Memory B cell (primary cell): Measurements from ENCODE around the gene ZC3H14.

Experiments used
- ATAC-seq: fragments of 150-1000 bp; cut with Tn5 transposase; 2 replicates; pipeline ENCODE4 v1.10.0; 2021; ENCODE audit warnings: low read depth, mild to moderate bottlenecking, moderate library complexity
- DNase-seq, 2 donors: peaks; one replicate each; pipeline ENCODE4 v3.0.0; 2022; ENCODE audit warnings: low spot score in 2 of 2
- H3K27ac Mint-ChIP-seq: one replicate; pipeline ENCODE4 v1.8.0; 2022; ENCODE audit warnings: mild to moderate bottlenecking, moderate library complexity, mixed read lengths
- H3K27me3 Mint-ChIP-seq: one replicate; pipeline ENCODE4 v1.8.0; 2022; ENCODE audit warnings: mixed read lengths
- H3K36me3 Mint-ChIP-seq: one replicate; pipeline ENCODE4 v1.8.0; 2022; ENCODE audit warnings: mild to moderate bottlenecking, mixed read lengths
- H3K4me1 Mint-ChIP-seq: one replicate; pipeline ENCODE4 v1.8.0; 2022; ENCODE audit warnings: mixed read lengths
- H3K4me3 Mint-ChIP-seq: one replicate; pipeline ENCODE4 v1.8.0; 2022; ENCODE audit warnings: mild to moderate bottlenecking, moderate library complexity, mixed read lengths
- H3K9me3 Mint-ChIP-seq: one replicate; pipeline ENCODE4 v1.8.0; 2022; ENCODE audit warnings: mixed read lengths

Gene ZC3H14

DNA sequence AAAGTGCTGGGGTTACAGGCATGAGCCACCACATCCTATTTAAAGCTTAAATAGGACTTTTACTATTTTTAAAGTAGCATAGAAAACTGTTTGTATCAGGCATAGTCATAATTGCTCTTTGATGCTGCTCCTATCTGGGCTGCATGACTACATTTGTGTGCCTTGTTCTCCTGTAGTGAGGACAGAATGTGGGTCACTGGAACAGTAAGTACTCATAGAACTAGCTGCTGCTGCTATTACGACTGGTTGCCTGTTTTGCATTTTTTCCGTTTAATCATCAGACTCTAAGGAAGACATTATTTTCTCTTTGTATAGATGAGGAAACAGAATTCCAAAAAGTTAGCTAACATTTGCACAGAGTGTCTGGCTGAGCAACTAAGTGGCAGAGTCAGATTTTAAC lies 42.8 kb downstream of the ZC3H14 start:
- Mint-ChIP-seq H3K4me3 (no peak overlapping the region), H3K4me1 (peaks cover 9% of the 10 kb centered on the region), H3K27me3 (no peaks in the 10 kb centered on the region), H3K9me3 (no peaks in the 10 kb centered on the region), H3K36me3 (peaks cover 46% of the 10 kb centered on the region), H3K27ac (no peak overlapping the region)
- ATAC-seq (no peak), DNase-seq (no peak)

DNA sequence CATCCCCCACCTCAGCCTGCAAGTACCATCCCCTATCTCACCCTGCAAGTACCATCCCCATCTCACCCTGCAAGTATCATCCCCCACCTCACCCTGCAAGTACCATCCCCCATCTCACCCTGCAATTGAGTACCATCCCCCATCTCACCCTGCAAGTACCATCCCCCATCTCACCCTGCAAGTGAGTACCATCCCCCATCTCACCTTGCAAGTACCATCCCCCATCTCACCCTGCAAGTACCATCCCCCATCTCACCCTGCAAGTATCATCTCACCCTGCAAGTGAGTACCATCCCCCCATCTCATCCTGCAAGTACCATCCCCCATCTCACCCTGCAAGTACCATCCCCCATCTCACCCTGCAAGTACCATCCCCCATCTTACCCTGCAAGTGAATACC lies 45.0 kb downstream of the ZC3H14 start:
- no peak overlapping the region for H3K4me3 Mint-ChIP-seq
- ATAC-seq: no peak
- H3K36me3 Mint-ChIP-seq: peaks cover 49% of the 10 kb centered on the region
- H3K9me3 Mint-ChIP-seq: no peaks in the 10 kb centered on the region
- no peak overlapping the region for H3K27ac Mint-ChIP-seq
- no peaks in the 10 kb centered on the region for H3K27me3 Mint-ChIP-seq
- no peak for DNase-seq
- H3K4me1 Mint-ChIP-seq: peaks cover 8% of the 10 kb centered on the region

DNA sequence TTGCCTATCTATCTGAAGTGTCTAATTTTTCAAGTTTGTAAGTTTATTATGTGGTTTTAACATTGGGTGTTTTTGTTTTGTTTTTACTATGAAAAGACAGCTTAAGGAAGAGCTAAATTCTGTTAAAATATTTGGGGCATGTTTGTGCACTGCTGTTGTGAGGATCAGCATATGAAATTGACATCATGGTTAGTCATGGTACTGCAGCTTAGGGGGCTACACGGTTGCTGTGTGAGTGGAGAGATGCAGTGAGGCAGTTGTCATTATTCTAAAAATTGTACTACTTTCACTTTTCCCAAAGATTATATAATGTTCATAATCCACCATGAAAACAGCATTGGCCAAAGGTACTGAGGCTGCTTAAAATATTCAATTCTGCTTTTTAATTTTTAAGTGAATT lies 49.0 kb downstream of the ZC3H14 start:
- Mint-ChIP-seq H3K9me3 (no peaks in the 10 kb centered on the region), H3K4me3 (no peak overlapping the region), H3K4me1 (peaks cover 12% of the 10 kb centered on the region), H3K27ac (no peak overlapping the region), H3K36me3 (peaks cover 39% of the 10 kb centered on the region), H3K27me3 (no peaks in the 10 kb centered on the region)
- ATAC-seq (no peak), DNase-seq (no peak)

DNA sequence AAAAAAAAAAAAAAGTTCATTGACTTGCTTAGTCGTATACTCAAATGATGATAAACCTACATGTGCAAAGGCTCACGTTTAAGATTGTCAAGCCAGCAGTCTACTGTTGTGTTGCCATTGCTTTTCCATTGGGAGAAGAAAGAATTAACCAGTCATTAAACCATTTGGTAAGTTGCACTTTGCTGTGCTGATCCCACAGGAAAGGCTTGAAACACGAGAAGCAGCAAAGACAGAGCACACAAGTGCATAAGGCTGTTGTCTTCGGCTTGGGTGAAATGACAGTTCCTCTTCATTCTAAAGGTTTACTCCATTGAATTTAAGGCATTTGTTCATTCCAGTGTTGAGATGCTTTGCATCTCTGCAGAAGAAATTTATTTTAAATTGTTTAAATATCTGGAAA lies 50.1 kb downstream of the ZC3H14 start:
- no peak overlapping the region for H3K4me3 Mint-ChIP-seq
- DNase-seq (no peak), ATAC-seq (no peak)
- peaks cover 8% of the 10 kb centered on the region for H3K4me1 Mint-ChIP-seq
- peaks cover 29% of the 10 kb centered on the region for H3K36me3 Mint-ChIP-seq
- H3K27me3 Mint-ChIP-seq: no peaks in the 10 kb centered on the region
- H3K27ac Mint-ChIP-seq: no peak overlapping the region
- no peaks in the 10 kb centered on the region for H3K9me3 Mint-ChIP-seq

DNA sequence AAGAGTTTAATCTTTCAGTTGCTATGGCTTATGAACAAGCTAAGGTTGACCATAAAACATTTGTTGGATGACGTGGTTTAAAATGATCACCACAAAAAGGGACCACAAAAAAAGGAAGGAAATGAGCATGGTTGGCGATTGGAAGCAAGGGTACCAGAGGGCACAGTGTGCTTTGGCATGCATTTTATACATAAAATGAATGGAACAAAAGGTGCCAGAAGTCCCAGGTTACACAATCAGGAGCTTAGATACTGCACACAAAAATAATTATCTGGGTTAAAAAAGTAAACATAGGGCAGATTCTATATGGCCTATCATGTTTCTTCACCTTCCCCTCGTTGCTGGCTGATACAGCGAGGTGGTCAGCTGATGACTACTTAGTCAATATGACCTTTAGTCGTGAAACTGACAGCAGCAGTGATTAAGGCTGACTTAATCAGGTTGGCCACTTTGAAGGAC lies 50.7 kb downstream of the ZC3H14 start:
- H3K4me3 Mint-ChIP-seq: no peak overlapping the region
- H3K27me3 Mint-ChIP-seq: no peaks in the 10 kb centered on the region
- no peaks in the 10 kb centered on the region for H3K9me3 Mint-ChIP-seq
- DNase-seq (no peak), ATAC-seq (peak; percentile 85)
- H3K27ac Mint-ChIP-seq: no peak overlapping the region
- peaks cover 6% of the 10 kb centered on the region for H3K4me1 Mint-ChIP-seq
- H3K36me3 Mint-ChIP-seq: peaks cover 25% of the 10 kb centered on the region

DNA sequence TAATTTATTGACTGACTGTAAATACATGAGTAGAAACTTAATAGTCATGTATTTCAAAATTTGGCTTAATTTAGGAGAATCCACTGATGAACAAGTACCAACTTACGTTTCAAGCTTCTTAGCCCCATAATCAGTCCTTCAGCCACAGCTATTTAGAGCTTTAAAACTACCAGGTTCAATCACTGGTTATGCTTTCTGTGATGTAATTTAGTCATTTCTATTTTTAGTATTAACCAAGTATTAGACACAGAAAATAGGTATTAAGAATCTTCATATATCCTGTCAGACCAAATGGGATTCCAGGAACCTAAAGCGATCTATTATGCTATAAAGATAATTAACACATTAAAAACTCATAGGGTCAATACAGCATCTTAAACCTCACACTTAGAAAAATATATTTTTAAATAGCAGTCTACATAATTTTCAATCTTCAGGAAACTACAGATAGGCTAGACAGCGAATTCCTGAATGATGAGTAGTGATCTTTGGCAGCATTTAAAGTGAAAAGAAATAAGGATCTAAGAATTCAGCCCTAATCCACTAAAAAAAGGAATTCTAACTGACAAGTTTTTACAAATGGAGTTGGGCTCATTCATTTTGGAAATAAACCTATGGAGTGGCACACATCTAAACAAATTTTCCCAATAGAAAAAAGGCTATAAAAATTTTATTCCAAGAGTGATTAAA lies 51.5 kb downstream of the ZC3H14 start:
- Mint-ChIP-seq H3K4me1 (peaks cover 6% of the 10 kb centered on the region), H3K27me3 (no peaks in the 10 kb centered on the region), H3K4me3 (no peak overlapping the region), H3K36me3 (peaks cover 21% of the 10 kb centered on the region), H3K27ac (no peak overlapping the region), H3K9me3 (no peaks in the 10 kb centered on the region)
- ATAC-seq: no peak
- no peak for DNase-seq

DNA sequence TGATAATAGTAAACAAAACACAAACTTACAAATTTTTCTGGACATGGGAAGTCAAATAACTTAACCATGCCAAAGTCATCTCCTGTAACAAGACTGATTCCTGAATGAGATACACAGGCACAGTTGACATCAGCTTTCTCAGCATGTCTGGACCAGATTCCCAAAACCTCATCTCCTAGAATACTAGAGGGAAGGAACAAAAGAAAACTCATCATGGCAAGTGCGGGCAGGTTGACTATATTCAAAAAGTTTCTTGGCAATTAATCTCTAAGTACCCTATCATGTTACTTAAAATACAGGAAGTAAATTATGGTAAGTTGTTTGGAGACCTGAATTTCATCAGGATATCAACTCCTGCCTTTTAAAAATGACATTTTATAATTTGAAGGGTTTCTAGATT lies 53.9 kb downstream of the ZC3H14 start:
- Mint-ChIP-seq H3K27me3 (no peaks in the 10 kb centered on the region), H3K27ac (no peak overlapping the region), H3K4me1 (peaks cover 6% of the 10 kb centered on the region), H3K36me3 (peaks cover 9% of the 10 kb centered on the region), H3K4me3 (no peak overlapping the region), H3K9me3 (no peaks in the 10 kb centered on the region)
- no peak for ATAC-seq
- DNase-seq: no peak

DNA sequence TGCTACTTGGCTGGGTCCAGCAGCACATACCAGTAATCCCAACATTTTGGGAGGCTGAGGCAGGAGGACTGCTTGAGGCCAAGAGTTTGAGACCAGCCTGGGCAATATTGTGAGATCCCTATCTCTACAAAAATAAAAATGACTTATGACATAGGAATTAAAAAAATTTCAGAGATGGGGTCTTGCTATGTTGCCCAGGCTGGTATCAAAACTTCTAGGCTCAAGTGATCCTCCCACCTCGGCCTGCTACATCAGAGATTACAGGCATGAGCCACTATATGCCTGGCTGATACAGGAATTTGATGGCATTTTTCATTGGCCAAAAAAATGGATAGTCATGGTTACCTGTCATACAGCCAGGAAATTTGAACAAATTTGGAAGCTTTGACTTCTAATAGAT lies 54.6 kb downstream of the ZC3H14 start:
- Mint-ChIP-seq H3K27ac (no peak overlapping the region), H3K9me3 (no peaks in the 10 kb centered on the region), H3K36me3 (peaks cover 7% of the 10 kb centered on the region), H3K4me1 (peaks cover 6% of the 10 kb centered on the region), H3K4me3 (no peak overlapping the region), H3K27me3 (no peaks in the 10 kb centered on the region)
- DNase-seq: no peak
- ATAC-seq: no peak

DNA sequence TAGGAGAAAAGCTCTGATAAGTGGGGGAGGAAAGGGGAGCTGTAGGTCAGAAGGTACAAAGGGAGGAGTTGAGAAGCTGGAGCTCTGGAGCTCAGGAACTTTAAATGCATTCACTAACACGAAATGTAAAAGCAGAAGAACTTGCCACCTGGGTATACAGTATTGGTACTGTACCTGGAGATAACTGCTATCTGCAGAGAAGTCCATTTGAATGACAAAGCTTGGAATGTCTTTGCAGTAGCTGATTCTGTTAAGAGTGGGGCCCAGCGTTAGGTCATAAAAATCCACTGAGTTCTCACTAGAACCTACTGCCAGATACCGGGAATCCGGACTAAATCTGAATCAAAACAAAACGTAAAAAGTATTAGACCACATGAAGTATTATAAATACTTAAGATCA lies 55.6 kb downstream of the ZC3H14 start:
- no peak for ATAC-seq
- Mint-ChIP-seq H3K4me1 (peaks cover 1% of the 10 kb centered on the region), H3K9me3 (no peaks in the 10 kb centered on the region), H3K27ac (no peak overlapping the region), H3K27me3 (no peaks in the 10 kb centered on the region), H3K4me3 (no peak overlapping the region), H3K36me3 (peaks cover 8% of the 10 kb centered on the region)
- no peak for DNase-seq

DNA sequence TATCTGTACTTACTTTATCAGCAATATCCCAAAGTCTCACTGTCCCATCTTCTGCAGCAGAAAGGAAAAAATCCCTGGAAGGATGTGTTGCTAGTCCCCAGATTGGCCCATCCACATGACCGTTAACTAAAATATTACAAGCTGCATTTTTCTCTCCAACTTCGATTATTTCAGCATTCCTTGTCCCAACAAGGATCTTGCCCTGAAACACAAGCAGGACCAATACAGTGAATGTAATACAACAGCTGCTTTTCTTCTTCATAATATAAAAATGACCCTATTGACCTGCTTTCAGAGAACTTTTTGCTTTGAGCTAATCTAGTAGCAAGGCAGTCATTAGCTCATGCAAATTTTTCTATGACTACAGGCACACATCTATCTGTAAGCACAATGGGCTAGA lies 58.3 kb downstream of the ZC3H14 start:
- Mint-ChIP-seq H3K36me3 (peaks cover 13% of the 10 kb centered on the region), H3K27ac (no peak overlapping the region), H3K4me3 (no peak overlapping the region), H3K27me3 (no peaks in the 10 kb centered on the region), H3K9me3 (no peaks in the 10 kb centered on the region), H3K4me1 (no peaks in the 10 kb centered on the region)
- no peak for DNase-seq
- no peak for ATAC-seq

DNA sequence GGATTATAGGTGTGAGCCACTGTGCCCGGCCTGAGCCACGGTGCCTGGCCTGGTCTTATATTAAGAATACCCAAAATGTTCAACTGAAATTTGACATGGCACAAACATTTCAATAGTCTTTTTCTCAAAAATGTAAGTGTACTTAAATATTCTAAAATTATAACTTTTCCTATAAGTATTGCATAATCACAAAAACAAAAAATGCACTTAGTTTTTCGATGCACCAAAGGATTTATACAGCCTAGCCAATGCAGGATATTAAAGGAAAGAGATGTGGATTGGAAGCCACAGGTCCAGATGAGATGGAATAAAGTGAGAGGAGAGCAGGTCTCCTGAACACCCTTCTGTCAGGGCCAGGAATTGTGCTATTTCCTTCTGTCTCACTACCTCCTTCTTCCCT lies 62.8 kb downstream of the ZC3H14 start:
- no peaks in the 10 kb centered on the region for H3K4me1 Mint-ChIP-seq
- peaks cover 11% of the 10 kb centered on the region for H3K36me3 Mint-ChIP-seq
- H3K9me3 Mint-ChIP-seq: no peaks in the 10 kb centered on the region
- no peaks in the 10 kb centered on the region for H3K27me3 Mint-ChIP-seq
- DNase-seq (no peak), ATAC-seq (no peak)
- H3K27ac Mint-ChIP-seq: no peak overlapping the region
- H3K4me3 Mint-ChIP-seq: no peak overlapping the region

DNA sequence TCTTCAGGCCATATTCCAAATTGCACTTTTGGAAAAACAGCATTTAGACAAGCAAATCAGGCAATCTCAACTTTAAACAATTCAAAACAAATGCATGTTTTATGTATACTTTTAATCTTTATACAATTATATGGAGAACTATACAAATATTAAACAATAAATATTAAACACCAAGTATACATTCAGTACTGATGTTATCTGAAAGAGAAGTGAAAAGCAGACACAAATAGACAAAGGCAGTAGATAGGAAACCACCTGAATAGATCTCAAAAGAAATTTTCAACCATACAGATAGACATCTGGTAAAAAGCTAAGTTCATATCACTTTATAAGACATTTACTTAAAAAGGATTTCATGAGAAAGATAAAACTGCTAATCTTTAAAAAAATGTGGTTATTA lies 65.2 kb downstream of the ZC3H14 start:
- peaks cover 13% of the 10 kb centered on the region for H3K36me3 Mint-ChIP-seq
- no peak for DNase-seq

DNA sequence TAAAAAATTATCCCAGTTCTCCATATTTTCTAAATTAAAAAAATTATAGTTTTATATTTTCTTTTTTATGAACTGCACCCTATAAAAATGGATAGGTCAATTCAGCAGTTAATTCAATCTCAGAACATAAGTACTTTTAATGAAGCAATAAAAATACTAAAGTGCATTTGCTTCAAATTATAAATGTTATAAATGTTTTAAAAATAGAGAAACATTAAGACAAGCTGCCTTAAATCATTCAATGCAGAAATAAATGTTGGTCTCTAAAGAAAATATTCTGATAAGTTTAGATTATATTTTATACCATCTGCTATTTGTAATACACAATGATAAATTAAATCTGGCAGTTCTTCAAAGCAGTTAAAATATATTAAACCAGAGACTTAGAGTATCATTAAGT lies 65.6 kb downstream of the ZC3H14 start:
- DNase-seq: no peak
- Mint-ChIP-seq H3K27ac (no peak overlapping the region), H3K27me3 (no peaks in the 10 kb centered on the region), H3K9me3 (no peaks in the 10 kb centered on the region), H3K4me1 (no peaks in the 10 kb centered on the region), H3K4me3 (no peak overlapping the region), H3K36me3 (peaks cover 12% of the 10 kb centered on the region)
- ATAC-seq: no peak

More for the DNA sequence above, 65.2 kb downstream of the ZC3H14 start:
- Mint-ChIP-seq H3K4me1 (no peaks in the 10 kb centered on the region), H3K27ac (no peak overlapping the region), H3K4me3 (no peak overlapping the region), H3K27me3 (no peaks in the 10 kb centered on the region), H3K9me3 (no peaks in the 10 kb centered on the region)
- ATAC-seq: no peak

DNA sequence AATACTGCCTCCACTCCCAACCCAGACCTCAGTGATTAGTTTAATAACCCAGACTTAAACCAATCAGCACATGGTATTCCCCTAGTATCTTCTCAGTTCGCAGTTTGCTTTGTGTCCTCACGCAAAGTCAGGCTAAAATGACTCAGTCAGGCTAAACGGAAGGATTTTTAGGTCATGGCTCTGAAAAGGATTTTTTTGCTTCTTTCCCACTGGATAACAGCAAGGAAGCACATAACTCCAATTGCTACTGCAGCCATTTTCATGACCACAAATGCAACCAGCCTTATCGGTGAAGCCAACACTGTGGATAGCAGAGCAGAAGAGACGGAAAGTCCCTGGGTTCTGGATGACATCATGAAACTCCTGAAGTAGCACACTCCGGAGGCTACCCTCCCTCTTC lies 67.7 kb downstream of the ZC3H14 start:
- ATAC-seq (no peak), DNase-seq (no peak)
- H3K27me3 Mint-ChIP-seq: no peaks in the 10 kb centered on the region
- H3K27ac Mint-ChIP-seq: no peak overlapping the region
- H3K4me1 Mint-ChIP-seq: no peaks in the 10 kb centered on the region
- no peak overlapping the region for H3K4me3 Mint-ChIP-seq
- peaks cover 8% of the 10 kb centered on the region for H3K36me3 Mint-ChIP-seq
- no peaks in the 10 kb centered on the region for H3K9me3 Mint-ChIP-seq

DNA sequence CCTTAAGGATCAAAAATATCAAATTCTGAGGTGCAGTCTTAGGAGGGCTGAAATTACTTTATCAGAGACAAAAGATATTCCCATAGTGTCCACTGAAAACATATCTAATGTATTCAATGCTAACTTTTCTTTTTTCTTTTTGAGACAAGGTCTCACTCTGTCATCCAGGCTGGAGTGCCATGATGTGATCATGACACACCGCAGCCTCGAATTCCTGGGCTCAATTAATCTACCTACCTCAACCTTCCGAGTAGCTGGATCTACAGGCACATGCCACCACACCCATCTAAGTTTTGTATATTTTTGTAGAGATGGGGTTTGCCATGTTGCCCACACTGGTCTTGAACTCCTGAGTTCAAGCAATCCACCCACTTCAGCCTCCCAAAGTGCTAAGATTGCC lies 68.3 kb downstream of the ZC3H14 start:
- H3K4me3 Mint-ChIP-seq: no peak overlapping the region
- DNase-seq (no peak), ATAC-seq (no peak)
- H3K27ac Mint-ChIP-seq: no peak overlapping the region
- no peaks in the 10 kb centered on the region for H3K4me1 Mint-ChIP-seq
- no peaks in the 10 kb centered on the region for H3K27me3 Mint-ChIP-seq
- H3K36me3 Mint-ChIP-seq: peaks cover 13% of the 10 kb centered on the region
- H3K9me3 Mint-ChIP-seq: no peaks in the 10 kb centered on the region
